Esophagus mucosa (tissue), 1 donor: ENCODE measurements around the gene HDAC1. TPM values are rescaled to one million over a fixed set of nuclear protein-coding genes. Genes with fewer than 3 reads are reported as not detected.
"Not testable (repeated sequence)": the region's sequence is repeated elsewhere in the genome, so short reads cannot be mapped to it uniquely, and the experiment has no call there.

Experiments used
- ATAC-seq: fragments of 200-7000 bp; cut with Tn5 transposase; one replicate; pipeline ENCODE4 v1.9.1; 2020
- total RNA-seq: library from RNA; stranded (reverse); gene quantifications from one replicate; pipeline ENCODE4 v1.2.4, GENCODE V29; 2023
- donor health status: DM: yes; HTN: yes; CAD: no.

HDAC1 gene
- 108 TPM for total RNA-seq

DNA sequence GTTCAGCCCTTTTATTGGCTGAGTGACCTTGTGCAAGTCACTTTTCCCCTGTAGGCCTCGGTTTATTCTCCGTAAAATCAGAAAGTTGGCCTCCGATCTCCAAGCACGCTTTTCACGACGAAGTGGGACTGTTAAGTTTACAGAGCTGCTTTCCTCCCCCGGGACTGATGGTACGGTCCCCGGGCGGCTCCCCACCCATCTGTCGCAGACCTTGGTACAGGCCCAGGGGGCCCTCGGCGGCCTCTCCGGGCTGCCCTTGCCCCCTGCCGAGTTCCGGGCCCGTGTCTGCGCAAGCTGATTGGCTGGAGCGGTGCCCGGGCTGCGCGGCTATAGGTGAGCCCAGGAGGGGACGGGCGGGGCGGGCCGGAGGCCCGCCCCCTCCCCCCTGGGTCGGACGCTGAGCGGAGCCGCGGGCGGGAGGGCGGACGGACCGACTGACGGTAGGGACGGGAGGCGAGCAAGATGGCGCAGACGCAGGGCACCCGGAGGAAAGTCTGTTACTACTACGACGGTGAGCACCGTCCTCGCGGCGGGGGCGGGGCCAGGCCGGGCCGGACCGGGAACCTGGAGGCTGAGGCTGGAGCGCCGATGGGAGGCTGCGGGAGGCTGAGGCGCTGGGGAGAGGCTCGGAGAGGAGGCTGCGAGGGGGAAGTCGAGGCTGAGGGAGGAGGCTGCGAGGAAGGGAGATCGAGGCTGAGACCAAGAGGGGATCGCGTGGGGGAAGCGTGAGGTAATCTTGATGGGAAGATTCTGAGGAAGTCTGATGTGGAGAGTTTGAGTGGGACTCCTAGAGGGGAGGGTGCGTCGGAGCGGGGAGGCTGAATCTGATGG lies at the start of gene HDAC1:
Gene HDAC1, plus strand, starts transcription at position 376 of the 831 bp plus-strand sequence. Its CDS starts 87 bp downstream, at position 463.
- ATAC-seq, result peak; percentile 97

GRCh38 chr1:32242341-32242851 lies 49.5 kb upstream of the HDAC1 start:
- ATAC-seq, result no peak

- peak; percentile 23 for ATAC-seq
Measured at GRCh38 chr1:32246888-32247273, 45.0 kb upstream of the HDAC1 start, which contains the start of gene FAM167B. TSS of gene FAM167B (plus strand) at chr1:32247222. CDS start at chr1:32247422, 200 bp downstream.

GRCh38 chr1:32247452-32247851 lies 44.4 kb upstream of the HDAC1 start:
- ATAC-seq, result no peak

GRCh38 chr1:32247983-32248889 lies 43.6 kb upstream of the HDAC1 start:
- peak; percentile 61 for ATAC-seq

DNA sequence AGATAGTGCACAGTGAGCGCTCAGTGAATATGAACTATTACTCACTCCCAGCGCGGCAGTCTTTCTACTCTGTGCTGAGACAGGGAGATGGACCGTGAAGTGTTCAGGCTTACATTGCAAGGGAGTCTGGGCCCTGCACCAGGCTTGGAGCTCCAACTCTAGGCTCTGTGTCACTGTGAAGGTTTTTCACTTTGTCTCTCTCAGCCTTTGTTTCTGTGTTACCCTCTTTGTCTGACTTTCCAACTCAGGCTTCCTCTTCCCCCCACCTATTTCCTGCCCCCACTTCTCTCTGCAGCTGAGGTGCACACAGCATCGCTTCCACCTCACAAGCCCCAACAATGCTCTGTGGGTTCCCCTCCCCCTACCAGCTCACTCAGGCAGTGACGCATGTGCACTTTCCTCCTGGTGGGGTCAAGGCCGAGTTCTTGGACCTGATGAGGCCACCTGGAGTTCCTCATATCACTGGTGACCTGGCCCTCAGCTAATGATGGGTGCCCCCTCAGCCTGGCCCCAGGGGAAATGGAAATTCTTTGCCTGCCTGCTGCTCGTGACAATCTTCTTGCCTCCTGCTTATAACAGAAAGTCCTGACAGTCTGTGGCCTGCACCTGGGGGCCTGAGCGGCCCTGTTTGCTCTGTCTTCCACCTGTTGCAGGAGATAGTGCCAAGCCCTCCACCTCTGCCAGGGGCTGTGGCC lies 41.9 kb upstream of the HDAC1 start:
- ATAC-seq, result peak; percentile 72

DNA sequence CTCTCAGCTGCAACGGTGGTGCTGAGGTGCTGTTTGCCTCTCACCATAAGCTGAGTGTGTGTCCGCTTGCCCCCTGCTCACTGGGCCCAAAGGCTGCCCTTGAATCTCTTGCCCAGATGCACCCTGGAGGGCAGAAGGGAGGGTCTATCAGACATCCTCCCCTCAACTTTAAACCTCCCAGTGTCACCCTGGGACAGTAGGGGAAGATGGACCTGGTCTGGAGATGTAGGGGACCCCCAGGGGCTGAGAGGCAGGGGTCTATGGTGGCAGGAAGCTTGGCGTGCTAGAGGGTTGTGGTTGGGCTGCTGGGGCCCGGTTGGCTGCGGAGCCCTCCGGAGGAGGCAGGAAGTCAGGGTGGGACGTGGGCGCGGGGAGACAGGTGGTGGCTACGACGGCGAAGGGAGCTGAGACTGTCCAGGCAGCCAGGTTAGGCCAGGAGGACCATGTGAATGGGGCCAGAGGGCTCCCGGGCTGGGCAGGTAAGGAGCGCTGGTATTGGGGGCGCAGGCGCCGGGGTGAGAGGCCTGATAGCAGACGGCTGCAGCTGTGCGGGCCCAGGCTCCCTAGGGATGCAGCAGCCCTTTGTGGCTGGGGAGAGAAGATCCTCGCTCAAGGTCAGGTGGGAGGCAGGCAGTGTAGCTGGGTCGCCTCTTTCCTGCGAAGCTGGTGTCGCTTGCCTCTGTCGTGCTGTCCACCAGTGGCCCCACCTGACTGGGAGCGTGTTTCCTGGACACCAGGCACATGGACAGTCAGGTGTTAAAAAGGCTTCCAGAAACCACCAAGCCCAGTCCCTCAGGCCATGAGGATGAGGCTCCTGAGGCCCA lies 40.8 kb upstream of the HDAC1 start, which contains the start of gene LCK:
Gene LCK, plus strand, starts transcription at position 373 of the 824 bp plus-strand sequence. CDS start 23,065 bp downstream, outside the sequence.
- ATAC-seq, result peak; percentile 35

- ATAC-seq, result no peak
Measured at GRCh38 chr1:32255072-32256071, 36.5 kb upstream of the HDAC1 start.

GRCh38 chr1:32256473-32257226 lies 35.2 kb upstream of the HDAC1 start:
- no peak for ATAC-seq

DNA sequence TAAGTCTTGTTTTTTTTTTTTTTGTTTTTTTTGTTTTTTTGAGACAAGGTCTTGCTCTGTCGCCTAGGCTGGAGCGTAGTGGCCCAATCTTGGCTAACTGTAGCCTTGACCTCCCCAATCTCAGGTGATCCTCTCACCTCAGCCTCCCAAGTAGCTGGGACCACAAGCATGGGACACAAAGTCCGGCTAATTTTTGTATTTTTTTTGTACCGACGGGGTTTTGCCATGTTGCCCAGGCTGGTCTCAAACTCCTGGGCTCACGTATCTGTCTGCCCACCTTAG lies 34.7 kb upstream of the HDAC1 start:
- no peak for ATAC-seq

- not testable (repeated sequence) for ATAC-seq
Measured at GRCh38 chr1:32263236-32263593, 28.7 kb upstream of the HDAC1 start.

DNA sequence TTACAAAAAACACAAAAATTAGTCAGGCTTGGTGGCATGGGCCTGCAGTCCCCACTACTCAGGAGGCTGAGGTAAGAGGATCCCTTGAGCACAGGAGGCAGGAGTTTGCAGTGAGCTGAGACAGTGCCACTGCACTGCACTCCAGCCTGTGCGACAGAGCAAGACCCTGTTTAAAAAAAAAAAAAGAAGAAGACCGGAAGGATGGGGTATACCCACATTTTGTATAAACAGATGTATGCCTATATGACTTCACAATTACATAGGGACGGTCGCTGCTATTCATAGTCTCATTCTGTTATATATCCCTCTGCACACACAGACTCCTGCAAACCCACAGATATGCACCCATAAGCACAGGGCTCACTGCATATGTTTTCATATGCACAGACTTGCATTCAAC lies 28.1 kb upstream of the HDAC1 start:
- peak; percentile 22 for ATAC-seq

- ATAC-seq, result no peak
Measured at GRCh38 chr1:32265846-32266245, 26.0 kb upstream of the HDAC1 start.

DNA sequence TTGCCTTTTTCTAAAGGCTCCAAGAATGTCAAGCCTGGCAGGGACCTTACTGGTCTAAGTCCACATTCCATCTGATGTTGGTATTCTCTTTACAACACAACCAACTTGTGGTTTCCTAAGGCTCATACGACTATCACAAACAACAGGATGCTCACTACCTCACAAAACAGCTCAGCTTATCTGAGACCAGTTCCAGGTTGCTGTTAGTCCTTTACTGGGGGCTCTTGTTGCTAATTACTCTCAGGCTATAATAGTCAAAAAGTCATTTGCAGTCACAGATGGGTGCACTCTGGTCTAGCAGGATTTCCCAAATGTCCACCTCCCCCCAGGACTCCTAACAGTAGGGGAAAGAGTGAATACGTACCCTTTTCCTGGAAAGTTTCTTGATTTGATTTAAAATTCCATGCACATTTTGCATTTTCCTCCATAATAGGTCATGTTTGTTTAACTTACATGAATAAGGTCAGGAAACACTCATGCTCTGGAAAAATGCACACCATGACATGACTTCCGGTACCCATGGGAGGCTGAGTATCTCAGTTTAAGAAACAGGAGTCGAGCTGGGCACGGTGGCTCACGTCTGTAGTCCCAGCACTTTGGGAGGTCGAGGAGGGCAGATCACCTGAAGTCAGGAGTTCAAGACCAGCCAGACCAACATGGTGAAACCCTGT lies 24.8 kb upstream of the HDAC1 start:
- ATAC-seq, result no peak

DNA sequence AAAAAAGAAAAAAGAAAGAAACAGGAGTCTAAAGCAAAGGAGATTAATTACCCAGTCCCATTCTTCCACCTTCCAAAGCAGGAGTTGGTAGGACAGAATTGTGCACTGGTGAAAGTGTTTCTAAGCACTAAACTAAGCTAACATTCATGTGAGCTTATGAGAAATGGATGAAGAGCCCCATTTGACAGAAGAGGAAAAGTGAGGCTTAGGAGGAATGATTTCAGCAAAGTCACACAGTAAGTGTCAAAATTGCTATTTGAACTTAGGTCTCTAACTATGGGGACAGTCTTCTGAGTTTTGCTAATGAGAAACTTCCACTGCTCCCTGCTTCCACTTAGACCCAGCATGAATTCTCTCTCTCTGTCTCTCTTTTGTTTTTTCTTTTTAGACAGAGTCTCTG lies 22.1 kb upstream of the HDAC1 start:
- ATAC-seq, result no peak

DNA sequence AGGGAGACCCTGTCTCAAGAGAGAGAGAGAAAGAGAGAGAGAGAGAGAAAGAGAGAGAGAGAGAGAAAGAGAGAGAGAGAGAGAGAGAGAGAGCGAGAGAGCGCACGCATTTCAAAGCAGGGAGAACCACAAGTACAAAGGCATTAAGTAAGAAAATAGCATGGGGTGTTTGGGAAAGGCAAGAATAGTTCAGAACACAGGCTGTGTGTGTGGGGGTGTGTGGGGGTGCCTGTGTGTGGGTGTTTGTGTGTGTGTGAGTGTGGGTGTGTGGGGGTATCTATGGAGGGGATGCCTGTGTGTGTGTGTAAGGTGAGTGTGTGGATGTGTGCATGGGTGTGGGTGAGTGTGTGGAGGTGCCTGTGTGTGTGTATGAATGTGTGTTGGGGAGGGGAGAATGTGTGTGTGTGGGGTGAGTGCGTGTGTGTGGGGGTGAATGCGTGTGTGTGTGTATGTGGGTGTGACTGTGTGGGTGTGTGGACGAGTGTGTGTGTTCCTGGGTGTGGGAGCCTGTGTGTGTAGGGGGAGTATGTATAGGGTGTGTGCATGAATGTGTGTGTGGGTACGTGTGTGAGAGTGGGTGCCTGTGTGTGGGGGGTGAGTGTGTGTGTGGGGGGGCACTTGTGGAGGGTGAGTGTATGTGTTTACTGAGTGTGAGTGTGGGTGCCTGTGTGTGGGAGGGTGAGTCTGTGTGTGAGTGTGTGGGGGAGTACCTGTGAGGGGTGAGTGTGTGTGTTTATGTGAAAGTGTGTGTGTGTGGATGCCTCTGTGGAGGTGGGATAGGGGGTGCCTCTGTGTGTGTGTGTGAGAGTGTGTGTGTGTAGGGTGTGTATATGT lies 19.1 kb upstream of the HDAC1 start:
- no peak for ATAC-seq

GRCh38 chr1:32273391-32274208 lies 18.3 kb upstream of the HDAC1 start:
- peak; percentile 26 for ATAC-seq
